Measurements from ENCODE around the gene OR2B2.

Gene OR2B2

DNA sequence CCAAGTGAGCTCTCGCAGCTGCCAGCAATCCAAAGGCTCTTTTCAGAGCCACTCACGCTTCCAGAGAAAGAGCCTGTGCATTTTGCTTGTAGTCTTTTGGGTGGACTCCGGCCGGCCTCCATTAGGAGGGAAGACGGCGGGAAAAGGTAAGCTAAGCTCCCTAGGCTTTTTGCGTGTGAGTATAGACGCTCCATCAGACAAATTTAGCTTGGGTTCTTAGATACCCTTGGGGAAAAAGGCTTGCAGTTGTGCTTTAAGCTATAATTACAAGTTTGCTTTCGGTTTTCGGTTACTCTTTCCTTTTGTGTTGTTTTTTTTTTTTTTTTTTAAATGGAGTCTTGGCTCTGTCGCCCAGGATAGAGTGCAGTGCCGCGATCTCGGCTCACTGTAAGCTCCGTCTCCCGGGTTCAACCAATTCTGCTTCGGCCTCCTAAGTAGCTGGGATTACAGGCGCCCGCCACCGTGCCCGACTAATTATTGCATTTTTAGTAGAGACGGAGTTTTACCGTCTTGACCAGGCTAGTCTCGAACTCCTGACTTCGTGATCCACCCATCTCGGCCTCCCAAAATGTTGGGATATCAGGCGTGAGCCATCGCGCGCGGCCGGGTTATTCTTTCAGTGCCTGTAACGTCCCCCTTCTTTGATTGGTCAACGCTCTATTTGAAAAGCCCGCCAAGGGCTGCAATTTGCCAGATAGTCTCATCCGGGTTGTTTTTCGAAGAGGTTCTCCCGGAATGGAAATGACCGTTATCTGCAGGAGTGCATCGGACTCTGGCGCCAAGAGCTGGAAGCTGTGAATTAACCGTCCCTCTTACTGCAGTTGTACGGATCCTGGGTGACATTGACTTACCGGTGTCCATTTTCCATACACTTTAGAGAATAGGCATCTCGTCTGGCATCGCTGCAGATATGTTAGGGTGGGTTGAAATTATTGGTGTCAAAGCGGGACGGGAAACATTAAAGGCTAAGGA lies 18.1 kb downstream of the OR2B2 start:
- peak overlapping the region; percentile 77 for H3K4me3 ChIP-seq (ENCODE audit: control insufficient read depth, low read depth, low read length)
- peak; percentile 95 for DNase-seq (ENCODE audit: low read depth)
- TF ChIP-seq, protein P1, sequence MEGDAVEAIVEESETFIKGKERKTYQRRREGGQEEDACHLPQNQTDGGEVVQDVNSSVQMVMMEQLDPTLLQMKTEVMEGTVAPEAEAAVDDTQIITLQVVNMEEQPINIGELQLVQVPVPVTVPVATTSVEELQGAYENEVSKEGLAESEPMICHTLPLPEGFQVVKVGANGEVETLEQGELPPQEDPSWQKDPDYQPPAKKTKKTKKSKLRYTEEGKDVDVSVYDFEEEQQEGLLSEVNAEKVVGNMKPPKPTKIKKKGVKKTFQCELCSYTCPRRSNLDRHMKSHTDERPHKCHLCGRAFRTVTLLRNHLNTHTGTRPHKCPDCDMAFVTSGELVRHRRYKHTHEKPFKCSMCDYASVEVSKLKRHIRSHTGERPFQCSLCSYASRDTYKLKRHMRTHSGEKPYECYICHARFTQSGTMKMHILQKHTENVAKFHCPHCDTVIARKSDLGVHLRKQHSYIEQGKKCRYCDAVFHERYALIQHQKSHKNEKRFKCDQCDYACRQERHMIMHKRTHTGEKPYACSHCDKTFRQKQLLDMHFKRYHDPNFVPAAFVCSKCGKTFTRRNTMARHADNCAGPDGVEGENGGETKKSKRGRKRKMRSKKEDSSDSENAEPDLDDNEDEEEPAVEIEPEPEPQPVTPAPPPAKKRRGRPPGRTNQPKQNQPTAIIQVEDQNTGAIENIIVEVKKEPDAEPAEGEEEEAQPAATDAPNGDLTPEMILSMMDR (conservative IDR thresholded peaks at IDR 0.05; ENCODE audit: control insufficient read depth, insufficient read depth, low read depth, low read length): no peak

GRCh38 chr6:27893059-27893835 lies 18.9 kb downstream of the OR2B2 start:
- TF ChIP-seq, protein P1 (conservative IDR thresholded peaks at IDR 0.05; ENCODE audit: control insufficient read depth, insufficient read depth, low read depth, low read length): no peak
- H3K4me3 ChIP-seq (ENCODE audit: control insufficient read depth, low read depth, low read length): peak overlapping the region; percentile 77
- DNase-seq (ENCODE audit: low read depth): peak; percentile 98

- TF ChIP-seq, protein P1 (conservative IDR thresholded peaks at IDR 0.05; ENCODE audit: control insufficient read depth, insufficient read depth, low read depth, low read length): no peak
- peak; percentile 31 for DNase-seq (ENCODE audit: low read depth)
- H3K4me3 ChIP-seq (ENCODE audit: control insufficient read depth, low read depth, low read length): peak overlapping the region; percentile 77
Observed at GRCh38 chr6:27892649-27893058, 19.5 kb downstream of the OR2B2 start.

- TF ChIP-seq, protein P1 (conservative IDR thresholded peaks at IDR 0.05; ENCODE audit: control insufficient read depth, insufficient read depth, low read depth, low read length): no peak
- no peak for DNase-seq (ENCODE audit: low read depth)
- peak overlapping the region; percentile 58 for H3K4me3 ChIP-seq (ENCODE audit: control insufficient read depth, low read depth, low read length)
Observed at GRCh38 chr6:27891320-27891875, 20.8 kb downstream of the OR2B2 start.

- DNase-seq (ENCODE audit: low read depth): peak; percentile 95
- TF ChIP-seq, protein P1 (conservative IDR thresholded peaks at IDR 0.05; ENCODE audit: control insufficient read depth, insufficient read depth, low read depth, low read length): no peak
- H3K4me3 ChIP-seq (ENCODE audit: control insufficient read depth, low read depth, low read length): peak overlapping the region; percentile 58
Observed at GRCh38 chr6:27890445-27891319, 21.5 kb downstream of the OR2B2 start.

Data from fibroblast of mammary gland (primary cell).